Measurements from ENCODE around the gene TGFB2. TPM values are rescaled to one million over a fixed set of nuclear protein-coding genes. Genes with fewer than 3 reads are reported as not detected.

TGFB2 gene
- total and polyA plus RNA-seq, 3 donors from 2014 or later: 2.4 to 4.5 (median 2.6) TPM

DNA sequence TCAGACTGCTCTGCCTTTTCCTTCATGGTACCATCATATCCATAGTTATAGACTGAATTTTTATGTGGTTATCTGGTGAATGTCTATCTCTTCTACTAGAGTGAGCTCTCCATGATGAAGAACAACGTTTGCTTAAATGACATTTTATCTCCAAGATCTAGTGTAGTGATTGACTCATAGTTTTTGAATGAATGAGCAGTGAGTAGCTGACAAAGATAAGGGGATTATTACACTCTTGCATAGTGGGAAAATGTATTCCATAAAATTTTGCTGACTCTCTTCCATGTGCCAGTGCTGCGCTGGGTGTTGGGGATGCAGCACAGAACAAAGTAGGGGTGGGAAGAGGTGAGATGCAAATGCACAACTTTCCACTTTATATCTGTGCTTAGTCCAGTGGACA is 147.7 kb downstream of the TGFB2 start:
- Histone ChIP-seq H3K27me3 (no peaks in the 10 kb centered on the region), H3K9me3 (no peaks in the 10 kb centered on the region), H3K4me3 (no peak overlapping the region), H3K27ac (no peak overlapping the region), H3K4me1 (no peaks in the 10 kb centered on the region), H3K36me3 (ENCODE audit: low read depth, missing control alignments) (no peaks in the 10 kb centered on the region)
- no peak for DNase-seq
- WGBS, 2 donors: 82 to 94% methylated on average over 2 of the region's 2 CpGs
- TF ChIP-seq, protein P1, sequence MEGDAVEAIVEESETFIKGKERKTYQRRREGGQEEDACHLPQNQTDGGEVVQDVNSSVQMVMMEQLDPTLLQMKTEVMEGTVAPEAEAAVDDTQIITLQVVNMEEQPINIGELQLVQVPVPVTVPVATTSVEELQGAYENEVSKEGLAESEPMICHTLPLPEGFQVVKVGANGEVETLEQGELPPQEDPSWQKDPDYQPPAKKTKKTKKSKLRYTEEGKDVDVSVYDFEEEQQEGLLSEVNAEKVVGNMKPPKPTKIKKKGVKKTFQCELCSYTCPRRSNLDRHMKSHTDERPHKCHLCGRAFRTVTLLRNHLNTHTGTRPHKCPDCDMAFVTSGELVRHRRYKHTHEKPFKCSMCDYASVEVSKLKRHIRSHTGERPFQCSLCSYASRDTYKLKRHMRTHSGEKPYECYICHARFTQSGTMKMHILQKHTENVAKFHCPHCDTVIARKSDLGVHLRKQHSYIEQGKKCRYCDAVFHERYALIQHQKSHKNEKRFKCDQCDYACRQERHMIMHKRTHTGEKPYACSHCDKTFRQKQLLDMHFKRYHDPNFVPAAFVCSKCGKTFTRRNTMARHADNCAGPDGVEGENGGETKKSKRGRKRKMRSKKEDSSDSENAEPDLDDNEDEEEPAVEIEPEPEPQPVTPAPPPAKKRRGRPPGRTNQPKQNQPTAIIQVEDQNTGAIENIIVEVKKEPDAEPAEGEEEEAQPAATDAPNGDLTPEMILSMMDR (IDR thresholded peaks at IDR 0.05): no peak
- no peak for TF ChIP-seq POLR2A (IDR thresholded peaks at IDR 0.05)
- intact Hi-C loops (cut with DNase I; ENCODE audit: low total_unique reads): no loop called here

DNA sequence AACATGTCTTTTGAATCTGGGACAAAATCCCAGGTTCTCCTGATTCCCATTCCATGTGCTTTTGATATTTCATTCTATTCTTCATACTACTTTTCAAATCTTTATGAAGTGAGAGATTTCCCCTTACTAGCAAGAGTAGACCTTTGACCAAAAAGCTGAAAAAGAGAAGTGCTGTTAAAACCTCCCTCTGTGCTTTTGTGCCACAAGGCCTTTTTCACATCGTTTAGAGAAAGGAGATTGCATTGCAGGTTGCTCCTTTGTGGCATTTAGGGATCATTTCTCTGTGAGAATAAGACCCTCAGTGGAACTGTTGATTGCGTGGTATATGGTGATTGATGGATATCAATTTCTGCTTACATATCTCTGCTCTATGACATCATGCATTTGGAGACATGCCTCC is 148.8 kb downstream of the TGFB2 start:
- intact Hi-C loops (cut with DNase I; ENCODE audit: low total_unique reads): no loop called here
- DNase-seq: no peak
- H3K27ac ChIP-seq: no peak overlapping the region
- no peaks in the 10 kb centered on the region for H3K27me3 ChIP-seq
- 60 to 77% methylated on average over 2 of the region's 2 CpGs for WGBS, 2 donors
- no peaks in the 10 kb centered on the region for H3K36me3 ChIP-seq (ENCODE audit: low read depth, missing control alignments)
- H3K4me3 ChIP-seq: no peak overlapping the region
- H3K4me1 ChIP-seq: no peaks in the 10 kb centered on the region
- no peak for TF ChIP-seq POLR2A (IDR thresholded peaks at IDR 0.05)
- TF ChIP-seq, protein P1 (IDR thresholded peaks at IDR 0.05): no peak
- H3K9me3 ChIP-seq: no peaks in the 10 kb centered on the region

Small RNA genes within 50 kb of the gene (small RNA-seq; reads per million reads assigned to genes)
- gene AC096638.1: 0 reads per million in 2 donors

Other genes with a start within 250 kb of the TGFB2 start
- gene RRP15, start 60.0 kb upstream of the TGFB2 start, total RNA-seq: 1 to 10 TPM; 5.5 to 9.7 TPM
- 6.5 TPM for gene RRP15, start 60.0 kb upstream of the TGFB2 start, polyA plus RNA-seq (ENCODE audit: insufficient read depth, low read depth, low replicate concordance)